WTC11 (cell line): Measurements from ENCODE around the gene BOD1L1. TPM values are rescaled to one million over a fixed set of nuclear protein-coding genes. Genes with fewer than 3 reads are reported as not detected.

Experiments used
- ATAC-seq: fragments of 200-7000 bp; cut with Tn5 transposase; 2 replicates; pipeline ENCODE4 v1.10.0; 2021; ENCODE audit warnings: mild to moderate bottlenecking, moderate library complexity
- CTCF ChIA-PET: fragments of 300-600 bp; sonication (Branson Sonifier 250); formaldehyde crosslinking; loops from one replicate; lab custom pipeline; 2021; ENCODE audit warnings: antibody characterized with exemption; lab: Charles Lee
- POLR2A ChIA-PET: fragments of 350-600 bp; sonication (Branson Sonifier 250); formaldehyde crosslinking; loops from one replicate; lab custom pipeline; 2021; ENCODE audit warnings: antibody characterized with exemption; lab: Charles Lee
- DNase-seq: peaks from one replicate; pipeline ENCODE4 v3.0.0; 2021; ENCODE audit warnings: low spot score
- H3K27ac Mint-ChIP-seq: 2 replicates; pipeline ENCODE4 v1.8.0; 2021; ENCODE audit warnings: mixed read lengths
- H3K27me3 Mint-ChIP-seq: 2 replicates; pipeline ENCODE4 v1.8.0; 2021; ENCODE audit warnings: low read depth, mild to moderate bottlenecking, moderate library complexity, mixed read lengths
- H3K36me3 Mint-ChIP-seq: 2 replicates; pipeline ENCODE4 v1.8.0; 2021; ENCODE audit warnings: mixed read lengths
- H3K4me1 Mint-ChIP-seq: 2 replicates; pipeline ENCODE4 v1.8.0; 2022; ENCODE audit warnings: mixed read lengths
- H3K4me3 Mint-ChIP-seq: 2 replicates; pipeline ENCODE4 v1.8.0; 2021; ENCODE audit warnings: mild to moderate bottlenecking, moderate library complexity, mixed read lengths
- H3K9me3 Mint-ChIP-seq: 2 replicates; pipeline ENCODE4 v1.8.0; 2021; ENCODE audit warnings: mixed read lengths
- ATF1 ChIP-seq: sonication (generic); formaldehyde crosslinking; IDR thresholded peaks from 2 replicates; pipeline ENCODE4 v1.8.1; 2023; ENCODE audit warnings: mild to moderate bottlenecking, moderate library complexity, missing genetic modification reagents
- FOXJ3 ChIP-seq: sonication (generic); formaldehyde crosslinking; IDR thresholded peaks from 2 replicates; pipeline ENCODE4 v1.9.0; 2021; ENCODE audit warnings: missing genetic modification reagents, mild to moderate bottlenecking, borderline replicate concordance
- JAZF1 ChIP-seq: fragments of 250-450 bp; sonication (Bioruptor Pico); IDR thresholded peaks from 2 replicates; pipeline ENCODE4 v1.9.0; 2021; ENCODE audit warnings: moderate library complexity, mild to moderate bottlenecking, inconsistent platforms
- MXD4 ChIP-seq: fragments of 250-450 bp; sonication (Bioruptor Pico); IDR thresholded peaks from 2 replicates; pipeline ENCODE4 v1.8.0; 2021; ENCODE audit warnings: mild to moderate bottlenecking, moderate library complexity, borderline replicate concordance
- NR2C2 ChIP-seq: sonication (generic); formaldehyde crosslinking; IDR thresholded peaks from 2 replicates; pipeline ENCODE4 v1.8.0; 2022; ENCODE audit warnings: mild to moderate bottlenecking, missing genetic modification reagents
- ZBTB21 ChIP-seq: sonication (generic); formaldehyde crosslinking; IDR thresholded peaks from 2 replicates; pipeline ENCODE4 v1.8.1; 2023; ENCODE audit warnings: mild to moderate bottlenecking, missing genetic modification reagents, borderline replicate concordance
- ZNF219 ChIP-seq: sonication (generic); formaldehyde crosslinking; IDR thresholded peaks from 2 replicates; pipeline ENCODE4 v1.8.0; 2023; ENCODE audit warnings: missing genetic modification reagents, mild to moderate bottlenecking, borderline replicate concordance
- ZNF263 ChIP-seq: sonication (generic); formaldehyde crosslinking; IDR thresholded peaks from 2 replicates; pipeline ENCODE4 v1.8.1; 2022; ENCODE audit warnings: low read depth, mild to moderate bottlenecking, moderate library complexity, missing genetic modification reagents
- total RNA-seq: library from RNA; stranded (reverse); gene quantifications from 3 replicates; pipeline ENCODE4 v1.2.3, GENCODE V29; 2021
- TF ChIP-seq, protein P1 (sequence below): fragments of 250-450 bp; sonication (Bioruptor Pico); conservative IDR thresholded peaks from 2 replicates; pipeline ENCODE4 v1.9.0; 2021; ENCODE audit warnings: mild to moderate bottlenecking
- TF ChIP-seq, protein P2 (sequence below): sonication (generic); formaldehyde crosslinking; IDR thresholded peaks from 2 replicates; pipeline ENCODE4 v1.8.0; 2022; ENCODE audit warnings: missing genetic modification reagents
- TF ChIP-seq, protein P3 (sequence below): sonication (generic); formaldehyde crosslinking; IDR thresholded peaks from 2 replicates; pipeline ENCODE4 v1.8.1; 2022; ENCODE audit warnings: missing genetic modification reagents, borderline replicate concordance
- TF ChIP-seq, protein P4 (sequence below): sonication (generic); formaldehyde crosslinking; IDR thresholded peaks from 2 replicates; pipeline ENCODE4 v1.8.0; 2022; ENCODE audit warnings: mild to moderate bottlenecking, missing genetic modification reagents
- TF ChIP-seq, protein P5 (sequence below): fragments of 250-450 bp; sonication (Bioruptor Pico); IDR thresholded peaks from 2 replicates; pipeline ENCODE4 v1.8.0; 2021; ENCODE audit warnings: mild to moderate bottlenecking

Gene BOD1L1
- total RNA-seq, 1 experiment from 2014 or later: 43.5 TPM

DNA sequence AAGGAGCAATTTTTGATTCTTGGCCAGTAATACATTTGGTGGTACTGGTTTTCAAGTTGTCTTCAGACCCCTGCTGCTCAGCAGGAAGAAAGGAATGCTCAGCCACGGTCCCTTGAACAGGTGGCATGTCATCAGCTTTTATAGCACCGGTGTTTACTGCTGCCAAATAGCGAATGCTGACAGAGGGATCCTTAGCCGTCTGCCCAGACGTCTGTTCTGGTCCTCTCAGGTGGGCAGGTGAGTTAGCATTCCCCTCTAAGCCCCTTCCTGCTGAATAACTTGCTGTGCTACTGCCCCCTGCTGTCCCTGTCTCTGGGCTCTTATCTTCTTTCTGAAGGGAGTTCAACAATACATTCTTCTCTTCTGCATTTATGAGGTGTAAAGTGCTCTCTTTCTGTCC lies 28.4 kb downstream of the BOD1L1 start:
- H3K27ac Mint-ChIP-seq: no peak overlapping the region
- no peaks in the 10 kb centered on the region for H3K4me1 Mint-ChIP-seq
- peaks cover 54% of the 10 kb centered on the region for H3K36me3 Mint-ChIP-seq
- no peak for TF ChIP-seq FOXJ3 (CRISPR knock-in tag)
- peaks cover 12% of the 10 kb centered on the region for H3K9me3 Mint-ChIP-seq
- ChIA-PET POLR2A (no interaction called here), CTCF (no interaction called here)
- no peaks in the 10 kb centered on the region for H3K27me3 Mint-ChIP-seq
- no peak overlapping the region for H3K4me3 Mint-ChIP-seq
- ATAC-seq (peak; percentile 95), DNase-seq (peak; percentile 45)

DNA sequence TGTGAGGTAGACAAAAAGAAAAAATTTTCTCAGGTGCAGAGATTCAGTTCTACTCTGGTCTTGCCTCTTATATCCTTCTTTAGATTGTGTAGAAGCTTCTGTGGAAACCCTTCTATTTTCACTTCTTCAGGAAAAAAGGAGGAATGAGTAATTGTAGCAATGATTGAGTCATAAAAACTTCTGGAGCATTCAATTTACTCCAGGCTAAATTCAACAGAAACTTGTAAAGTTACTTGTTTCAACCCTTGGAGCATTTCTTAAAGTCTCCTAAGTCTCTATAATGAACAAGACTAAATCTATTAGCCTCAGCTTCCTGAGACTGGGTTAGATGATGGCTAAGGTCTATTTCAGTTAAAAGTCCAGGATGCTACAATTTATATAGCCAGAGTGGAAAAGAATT lies 29.9 kb downstream of the BOD1L1 start:
- Mint-ChIP-seq H3K4me1 (no peaks in the 10 kb centered on the region), H3K27me3 (no peaks in the 10 kb centered on the region), H3K4me3 (no peak overlapping the region), H3K36me3 (peaks cover 42% of the 10 kb centered on the region), H3K9me3 (peaks cover 12% of the 10 kb centered on the region), H3K27ac (no peak overlapping the region)
- ChIA-PET CTCF (no interaction called here), POLR2A (no interaction called here)
- DNase-seq: no peak
- TF ChIP-seq ZNF263 (no peak), MXD4 (no peak), ATF1 (no peak), ZNF219 (no peak), ZBTB21 (CRISPR knock-in tag) (no peak)
- TF ChIP-seq, protein P1, sequence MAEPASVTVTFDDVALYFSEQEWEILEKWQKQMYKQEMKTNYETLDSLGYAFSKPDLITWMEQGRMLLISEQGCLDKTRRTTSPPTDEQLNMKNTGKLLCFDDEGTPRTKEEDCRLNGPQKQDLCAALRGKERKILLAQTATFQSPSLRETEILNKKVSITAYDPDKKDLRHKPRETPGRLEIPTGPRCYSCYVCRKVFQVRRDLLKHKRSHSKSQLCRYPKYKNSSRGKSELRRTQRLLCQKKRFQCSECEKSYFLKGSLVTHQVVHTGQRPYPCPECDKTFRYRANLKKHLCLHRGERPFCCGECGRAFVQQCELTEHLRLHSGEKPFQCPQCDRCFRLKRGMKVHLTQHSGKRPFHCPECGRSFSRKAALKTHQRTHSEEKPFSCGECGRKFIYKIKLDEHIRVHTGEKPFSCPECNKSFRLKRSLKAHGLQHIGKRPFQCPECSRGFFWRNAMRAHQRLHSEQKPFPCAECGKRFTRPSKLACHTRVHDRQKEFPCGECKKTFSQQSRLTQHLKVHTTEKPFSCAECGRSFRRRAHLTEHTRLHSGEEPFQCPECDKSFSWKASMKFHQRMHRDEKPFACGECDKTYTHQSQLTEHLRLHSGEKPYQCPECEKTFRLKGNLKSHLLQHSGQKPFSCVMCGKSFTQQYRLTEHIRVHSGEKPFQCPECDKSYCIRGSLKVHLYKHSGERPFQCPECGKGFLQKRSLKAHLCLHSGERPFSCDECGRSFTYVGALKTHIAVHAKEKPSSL (CRISPR knock-in tag): no peak
- TF ChIP-seq, protein P2, sequence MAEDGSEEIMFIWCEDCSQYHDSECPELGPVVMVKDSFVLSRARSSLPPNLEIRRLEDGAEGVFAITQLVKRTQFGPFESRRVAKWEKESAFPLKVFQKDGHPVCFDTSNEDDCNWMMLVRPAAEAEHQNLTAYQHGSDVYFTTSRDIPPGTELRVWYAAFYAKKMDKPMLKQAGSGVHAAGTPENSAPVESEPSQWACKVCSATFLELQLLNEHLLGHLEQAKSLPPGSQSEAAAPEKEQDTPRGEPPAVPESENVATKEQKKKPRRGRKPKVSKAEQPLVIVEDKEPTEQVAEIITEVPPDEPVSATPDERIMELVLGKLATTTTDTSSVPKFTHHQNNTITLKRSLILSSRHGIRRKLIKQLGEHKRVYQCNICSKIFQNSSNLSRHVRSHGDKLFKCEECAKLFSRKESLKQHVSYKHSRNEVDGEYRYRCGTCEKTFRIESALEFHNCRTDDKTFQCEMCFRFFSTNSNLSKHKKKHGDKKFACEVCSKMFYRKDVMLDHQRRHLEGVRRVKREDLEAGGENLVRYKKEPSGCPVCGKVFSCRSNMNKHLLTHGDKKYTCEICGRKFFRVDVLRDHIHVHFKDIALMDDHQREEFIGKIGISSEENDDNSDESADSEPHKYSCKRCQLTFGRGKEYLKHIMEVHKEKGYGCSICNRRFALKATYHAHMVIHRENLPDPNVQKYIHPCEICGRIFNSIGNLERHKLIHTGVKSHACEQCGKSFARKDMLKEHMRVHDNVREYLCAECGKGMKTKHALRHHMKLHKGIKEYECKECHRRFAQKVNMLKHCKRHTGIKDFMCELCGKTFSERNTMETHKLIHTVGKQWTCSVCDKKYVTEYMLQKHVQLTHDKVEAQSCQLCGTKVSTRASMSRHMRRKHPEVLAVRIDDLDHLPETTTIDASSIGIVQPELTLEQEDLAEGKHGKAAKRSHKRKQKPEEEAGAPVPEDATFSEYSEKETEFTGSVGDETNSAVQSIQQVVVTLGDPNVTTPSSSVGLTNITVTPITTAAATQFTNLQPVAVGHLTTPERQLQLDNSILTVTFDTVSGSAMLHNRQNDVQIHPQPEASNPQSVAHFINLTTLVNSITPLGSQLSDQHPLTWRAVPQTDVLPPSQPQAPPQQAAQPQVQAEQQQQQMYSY (CRISPR knock-in tag): no peak
- TF ChIP-seq, protein P3, sequence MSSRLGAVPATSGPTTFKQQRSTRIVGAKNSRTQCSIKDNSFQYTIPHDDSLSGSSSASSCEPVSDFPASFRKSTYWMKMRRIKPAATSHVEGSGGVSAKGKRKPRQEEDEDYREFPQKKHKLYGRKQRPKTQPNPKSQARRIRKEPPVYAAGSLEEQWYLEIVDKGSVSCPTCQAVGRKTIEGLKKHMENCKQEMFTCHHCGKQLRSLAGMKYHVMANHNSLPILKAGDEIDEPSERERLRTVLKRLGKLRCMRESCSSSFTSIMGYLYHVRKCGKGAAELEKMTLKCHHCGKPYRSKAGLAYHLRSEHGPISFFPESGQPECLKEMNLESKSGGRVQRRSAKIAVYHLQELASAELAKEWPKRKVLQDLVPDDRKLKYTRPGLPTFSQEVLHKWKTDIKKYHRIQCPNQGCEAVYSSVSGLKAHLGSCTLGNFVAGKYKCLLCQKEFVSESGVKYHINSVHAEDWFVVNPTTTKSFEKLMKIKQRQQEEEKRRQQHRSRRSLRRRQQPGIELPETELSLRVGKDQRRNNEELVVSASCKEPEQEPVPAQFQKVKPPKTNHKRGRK (CRISPR knock-in tag): no peak
- ATAC-seq: no peak

DNA sequence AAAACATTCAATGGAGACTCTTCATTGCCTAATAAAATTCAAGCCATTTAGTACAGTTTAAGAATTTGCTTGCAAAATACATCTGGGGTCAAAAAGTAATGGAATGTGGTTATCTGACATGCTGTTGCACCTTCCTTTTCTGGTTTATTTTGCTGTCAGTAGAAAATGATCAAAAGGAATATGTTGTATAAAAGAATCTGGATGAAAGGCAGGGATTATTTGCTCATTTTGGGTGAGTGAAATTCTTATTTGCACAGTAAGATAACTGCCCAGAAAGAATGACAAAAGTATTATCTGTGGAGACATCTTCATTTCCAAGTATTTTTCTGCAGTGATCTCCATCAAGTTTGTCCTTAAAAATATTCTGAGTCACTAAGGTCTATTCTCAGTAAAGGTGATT lies 30.4 kb downstream of the BOD1L1 start:
- ATAC-seq (no peak), DNase-seq (no peak)
- POLR2A ChIA-PET: no interaction called here
- no peaks in the 10 kb centered on the region for H3K4me1 Mint-ChIP-seq
- H3K27ac Mint-ChIP-seq: no peak overlapping the region
- peaks cover 39% of the 10 kb centered on the region for H3K36me3 Mint-ChIP-seq
- H3K27me3 Mint-ChIP-seq: no peaks in the 10 kb centered on the region
- CTCF ChIA-PET: no interaction called here
- no peak overlapping the region for H3K4me3 Mint-ChIP-seq
- TF ChIP-seq JAZF1 (CRISPR knock-in tag) (no peak), NR2C2 (CRISPR knock-in tag) (no peak)
- TF ChIP-seq, protein P4, sequence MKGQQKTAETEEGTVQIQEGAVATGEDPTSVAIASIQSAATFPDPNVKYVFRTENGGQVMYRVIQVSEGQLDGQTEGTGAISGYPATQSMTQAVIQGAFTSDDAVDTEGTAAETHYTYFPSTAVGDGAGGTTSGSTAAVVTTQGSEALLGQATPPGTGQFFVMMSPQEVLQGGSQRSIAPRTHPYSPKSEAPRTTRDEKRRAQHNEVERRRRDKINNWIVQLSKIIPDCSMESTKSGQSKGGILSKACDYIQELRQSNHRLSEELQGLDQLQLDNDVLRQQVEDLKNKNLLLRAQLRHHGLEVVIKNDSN (CRISPR knock-in tag): no peak
- TF ChIP-seq, protein P5, sequence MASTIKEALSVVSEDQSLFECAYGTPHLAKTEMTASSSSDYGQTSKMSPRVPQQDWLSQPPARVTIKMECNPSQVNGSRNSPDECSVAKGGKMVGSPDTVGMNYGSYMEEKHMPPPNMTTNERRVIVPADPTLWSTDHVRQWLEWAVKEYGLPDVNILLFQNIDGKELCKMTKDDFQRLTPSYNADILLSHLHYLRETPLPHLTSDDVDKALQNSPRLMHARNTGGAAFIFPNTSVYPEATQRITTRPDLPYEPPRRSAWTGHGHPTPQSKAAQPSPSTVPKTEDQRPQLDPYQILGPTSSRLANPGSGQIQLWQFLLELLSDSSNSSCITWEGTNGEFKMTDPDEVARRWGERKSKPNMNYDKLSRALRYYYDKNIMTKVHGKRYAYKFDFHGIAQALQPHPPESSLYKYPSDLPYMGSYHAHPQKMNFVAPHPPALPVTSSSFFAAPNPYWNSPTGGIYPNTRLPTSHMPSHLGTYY (CRISPR knock-in tag): no peak
- H3K9me3 Mint-ChIP-seq: peaks cover 12% of the 10 kb centered on the region
